Stomach smooth muscle (tissue), 2 donors: ENCODE results near the gene RAD51B.

Source experiments
- H3K27ac ChIP-seq: one replicate; pipeline ENCODE4 v1.7.0; 2013; ENCODE audit warnings: mild to moderate bottlenecking, low read length, inconsistent platforms
- H3K27me3 ChIP-seq, 2 donors: one replicate each; pipeline ENCODE4 v1.7.0; 2013; ENCODE audit warnings: low read length in 2 of 2; ENCODE audit not compliant: insufficient read depth in 2 of 2, control insufficient read depth in 1 of 2
- H3K36me3 ChIP-seq, 2 donors: one replicate each; pipeline ENCODE4 v1.7.0; 2013; ENCODE audit warnings: low read length in 2 of 2; ENCODE audit not compliant: control insufficient read depth in 2 of 2, insufficient read depth in 2 of 2
- H3K4me1 ChIP-seq: one replicate; pipeline ENCODE4 v1.7.0; 2013; ENCODE audit warnings: low read length; ENCODE audit not compliant: control insufficient read depth, insufficient read depth
- H3K4me3 ChIP-seq, 2 donors: one replicate each; pipeline ENCODE4 v1.7.0; 2013; ENCODE audit warnings: low read length in 2 of 2
- H3K9ac ChIP-seq, 2 donors: one replicate each; pipeline ENCODE4 v1.7.0; 2013; ENCODE audit warnings: low read length in 2 of 2, mild to moderate bottlenecking in 1 of 2
- H3K9me3 ChIP-seq, 2 donors: one replicate each; pipeline ENCODE4 v1.7.0; 2013; ENCODE audit warnings: low read length in 2 of 2; ENCODE audit not compliant: control insufficient read depth in 2 of 2
- donor health status: healthy.
- donor health status: Pancreatic carcinoma.

Gene RAD51B

DNA sequence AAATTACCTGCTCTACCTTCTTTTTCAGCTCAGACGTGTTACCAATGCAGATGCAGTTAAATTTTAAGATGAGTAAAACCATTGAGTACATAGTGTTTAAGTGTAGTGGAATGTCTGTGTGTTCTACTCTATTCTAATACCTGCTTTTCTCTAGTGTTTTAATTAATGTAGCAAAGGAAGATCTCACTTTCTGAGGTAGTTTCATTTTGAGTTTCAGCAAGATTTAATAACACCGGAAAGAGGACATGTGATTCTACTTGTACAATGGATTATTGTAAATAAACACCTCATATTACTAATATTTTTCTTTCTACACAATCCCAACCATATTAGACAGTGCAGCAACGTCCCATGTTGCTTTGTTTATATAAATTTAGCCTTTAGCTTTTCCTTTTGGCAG lies 315.4 kb downstream of the RAD51B start:
- no peaks in the 10 kb centered on the region for H3K27me3 ChIP-seq
- no peak overlapping the region for H3K9ac ChIP-seq
- H3K4me3 ChIP-seq, result no peak overlapping the region
- H3K27ac ChIP-seq, result no peak overlapping the region
- H3K36me3 ChIP-seq, result no peaks in the 10 kb centered on the region
- H3K9me3 ChIP-seq, result no peaks in the 10 kb centered on the region
- peaks cover 12% of the 10 kb centered on the region for H3K4me1 ChIP-seq

DNA sequence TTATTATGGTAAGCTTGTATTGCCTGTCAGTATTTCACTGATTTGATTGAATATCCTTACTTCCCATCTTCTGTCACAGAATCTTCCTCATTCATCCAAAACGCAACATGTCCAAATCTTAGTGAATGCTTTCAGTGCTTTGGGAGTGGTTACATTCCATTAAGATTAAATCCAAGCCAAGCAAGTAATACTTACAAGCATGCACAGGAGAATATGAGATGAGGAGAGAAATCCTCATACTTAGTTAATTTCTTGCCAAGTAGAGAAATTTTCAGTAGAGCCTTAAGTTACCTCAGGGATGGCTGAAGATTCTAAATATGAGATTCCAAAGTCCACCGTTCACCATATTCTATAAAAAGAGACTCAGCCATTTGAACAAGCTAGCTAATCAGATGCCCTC lies 316.0 kb downstream of the RAD51B start:
- Histone ChIP-seq H3K4me3 (no peak overlapping the region), H3K27ac (no peak overlapping the region), H3K36me3 (no peaks in the 10 kb centered on the region), H3K9me3 (no peaks in the 10 kb centered on the region), H3K27me3 (no peaks in the 10 kb centered on the region), H3K9ac (no peak overlapping the region), H3K4me1 (peaks cover 17% of the 10 kb centered on the region)

GRCh38 chr14:68137704-68138619 lies 318.4 kb downstream of the RAD51B start:
- Histone ChIP-seq H3K4me1 (peaks cover 21% of the 10 kb centered on the region), H3K9ac (peak overlapping the region in 1 of 2 donors; percentile 31)

DNA sequence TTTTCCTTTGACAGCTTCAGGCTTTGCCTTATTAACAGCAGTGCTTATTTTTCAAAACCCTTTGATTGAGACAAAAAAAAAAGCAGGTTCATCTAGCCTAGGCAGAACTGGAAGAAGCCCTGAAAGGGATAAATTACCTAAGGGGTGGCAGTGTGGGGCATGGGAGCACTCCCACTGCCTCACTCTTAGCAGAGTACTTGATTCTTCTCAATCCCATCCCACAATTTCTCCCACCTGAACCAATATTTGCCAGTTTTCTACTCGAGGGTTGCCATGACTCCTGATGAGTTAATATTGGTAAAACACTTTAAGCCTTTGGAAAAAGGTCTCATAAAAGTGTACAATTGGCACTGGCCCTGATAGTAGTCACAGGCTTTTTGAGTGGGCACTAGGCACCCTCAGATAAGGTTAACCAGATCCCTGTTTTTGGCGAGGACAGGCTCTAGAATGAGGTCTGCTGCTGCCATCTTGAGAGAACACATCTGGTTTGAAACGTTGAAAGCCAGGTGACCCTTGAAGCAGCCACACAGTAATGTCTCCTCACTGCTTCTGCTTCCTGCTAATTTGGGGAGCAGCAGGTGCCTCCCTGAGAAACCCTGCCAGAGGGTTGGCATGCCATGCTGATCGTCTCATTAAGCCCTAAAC lies 320.0 kb downstream of the RAD51B start:
- Histone ChIP-seq H3K36me3 (no peaks in the 10 kb centered on the region), H3K27ac (peak overlapping the region; percentile 91), H3K4me1 (peaks cover 36% of the 10 kb centered on the region), H3K9ac (peak overlapping the region in 1 of 2 donors; percentile 48), H3K27me3 (no peaks in the 10 kb centered on the region), H3K4me3 (no peak overlapping the region), H3K9me3 (no peaks in the 10 kb centered on the region)

More at GRCh38 chr14:68137704-68138619, 318.4 kb downstream of the RAD51B start:
- no peaks in the 10 kb centered on the region for H3K9me3 ChIP-seq
- H3K27me3 ChIP-seq, result no peaks in the 10 kb centered on the region
- peak overlapping the region; percentile 77 for H3K27ac ChIP-seq
- H3K4me3 ChIP-seq, result peak overlapping the region in 1 of 2 donors; percentile 8
- H3K36me3 ChIP-seq, result no peaks in the 10 kb centered on the region

- peaks cover 36% of the 10 kb centered on the region for H3K4me1 ChIP-seq
- H3K4me3 ChIP-seq, result no peak overlapping the region
- H3K27me3 ChIP-seq, result no peaks in the 10 kb centered on the region
- peak overlapping the region; percentile 48 for H3K9ac ChIP-seq
- H3K9me3 ChIP-seq, result no peaks in the 10 kb centered on the region
- H3K27ac ChIP-seq, result peak overlapping the region; percentile 91
- H3K36me3 ChIP-seq, result no peaks in the 10 kb centered on the region
Observed at GRCh38 chr14:68140076-68140741, 320.6 kb downstream of the RAD51B start.

GRCh38 chr14:68140806-68141205 lies 321.2 kb downstream of the RAD51B start:
- H3K9me3 ChIP-seq, result no peaks in the 10 kb centered on the region
- H3K27me3 ChIP-seq, result no peaks in the 10 kb centered on the region
- peaks cover 36% of the 10 kb centered on the region for H3K4me1 ChIP-seq
- no peak overlapping the region for H3K4me3 ChIP-seq
- peak overlapping the region in 1 of 2 donors; percentile 48 for H3K9ac ChIP-seq
- H3K27ac ChIP-seq, result peak overlapping the region; percentile 91
- no peaks in the 10 kb centered on the region for H3K36me3 ChIP-seq

GRCh38 chr14:68141281-68142088 lies 321.9 kb downstream of the RAD51B start:
- H3K9me3 ChIP-seq, result no peaks in the 10 kb centered on the region
- peaks cover 36% of the 10 kb centered on the region for H3K4me1 ChIP-seq
- H3K4me3 ChIP-seq, result no peak overlapping the region
- no peaks in the 10 kb centered on the region for H3K36me3 ChIP-seq
- H3K27ac ChIP-seq, result peak overlapping the region; percentile 91
- no peaks in the 10 kb centered on the region for H3K27me3 ChIP-seq
- H3K9ac ChIP-seq, result no peak overlapping the region

DNA sequence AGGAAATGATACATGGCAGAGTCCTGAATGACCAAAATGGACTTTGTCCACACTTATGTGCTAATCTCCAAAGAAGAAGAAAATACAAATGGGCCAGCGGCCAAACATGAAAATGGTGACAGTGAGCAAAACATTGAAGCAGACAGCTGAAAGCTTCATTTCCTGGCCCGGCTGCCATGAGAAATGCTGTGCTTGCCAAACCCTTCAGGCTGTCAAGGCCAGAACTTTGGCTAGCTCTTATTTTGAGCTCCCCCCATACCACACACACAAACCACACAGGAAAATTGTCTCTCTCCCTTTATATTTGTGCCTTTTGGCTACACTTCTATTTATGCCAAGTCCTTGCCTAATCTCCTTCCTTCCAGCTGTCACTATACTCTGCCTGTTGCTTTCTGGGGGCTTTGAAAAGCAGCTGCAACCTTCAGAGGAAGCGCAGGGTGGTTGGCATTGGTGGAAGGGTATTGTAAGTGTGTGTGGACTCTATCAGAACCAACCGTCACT lies 323.8 kb downstream of the RAD51B start:
- peak overlapping the region; percentile 14 to 47 for H3K9ac ChIP-seq
- H3K9me3 ChIP-seq, result no peaks in the 10 kb centered on the region
- H3K4me3 ChIP-seq, result peak overlapping the region in 1 of 2 donors; percentile 38
- H3K27ac ChIP-seq, result peak overlapping the region; percentile 79
- H3K36me3 ChIP-seq, result no peaks in the 10 kb centered on the region
- H3K4me1 ChIP-seq, result peaks cover 31% of the 10 kb centered on the region
- H3K27me3 ChIP-seq, result no peaks in the 10 kb centered on the region

GRCh38 chr14:68144051-68144681 lies 324.6 kb downstream of the RAD51B start:
- H3K27ac ChIP-seq, result peak overlapping the region; percentile 79
- no peaks in the 10 kb centered on the region for H3K27me3 ChIP-seq
- peak overlapping the region in 1 of 2 donors; percentile 47 for H3K9ac ChIP-seq
- H3K9me3 ChIP-seq, result no peaks in the 10 kb centered on the region
- peaks cover 31% of the 10 kb centered on the region for H3K4me1 ChIP-seq
- H3K36me3 ChIP-seq, result no peaks in the 10 kb centered on the region
- H3K4me3 ChIP-seq, result peak overlapping the region in 1 of 2 donors; percentile 38
